CD14-positive monocyte (primary cell): ENCODE results near the gene GPA33. TPM values are rescaled to one million over a fixed set of nuclear protein-coding genes. Genes with fewer than 3 reads are reported as not detected.
A peak's percentile ranks its signal among the peaks of the same experiment; 100 is the strongest.

Experiments
- DNase-seq, 3 donors: peaks; one replicate each; pipeline ENCODE4 v3.0.0-alpha.2; 2011 to 2022
- H2AFZ ChIP-seq: 2 replicates; pipeline ENCODE4 v1.6.0; 2012; ENCODE audit warnings: mild to moderate bottlenecking, low read depth, low read length, inconsistent platforms; ENCODE audit not compliant: insufficient read depth, poor library complexity, severe bottlenecking
- H3K27ac ChIP-seq, 2 donors: 1 replicate in 1 of 2; 2 replicates in 1 of 2; pipeline ENCODE4 v1.5.1; 2012 to 2013; ENCODE audit warnings: low read length in 2 of 2, control low read depth in 1 of 2, inconsistent platforms in 1 of 2, low read depth in 1 of 2, mild to moderate bottlenecking in 1 of 2
- H3K27me3 ChIP-seq, 2 donors: one replicate each; pipeline versions ENCODE4 v1.6.0 to v1.6.1; 2011 to 2013; ENCODE audit warnings: low read length in 2 of 2; ENCODE audit not compliant: control insufficient read depth in 2 of 2, insufficient read depth in 2 of 2
- H3K36me3 ChIP-seq, 2 donors: replicated peaks in 1 of 2; 1 replicate in 1 of 2; 2 replicates in 1 of 2; pipeline versions ENCODE4 v1.5.1 to v1.6.1; 2012 to 2013; ENCODE audit warnings: low read length in 2 of 2, control low read depth in 1 of 2, inconsistent platforms in 1 of 2, mild to moderate bottlenecking in 1 of 2; ENCODE audit not compliant: insufficient read depth in 2 of 2, control insufficient read depth in 1 of 2
- H3K4me1 ChIP-seq, 2 donors: 1 replicate in 1 of 2; 2 replicates in 1 of 2; pipeline versions ENCODE4 v1.5.1 to v1.6.1; 2012 to 2013; ENCODE audit warnings: low read length in 2 of 2, control low read depth in 1 of 2, inconsistent platforms in 1 of 2, mild to moderate bottlenecking in 1 of 2, moderate library complexity in 1 of 2; ENCODE audit not compliant: insufficient read depth in 2 of 2, control insufficient read depth in 1 of 2
- H3K4me2 ChIP-seq: replicated peaks from 2 replicates; pipeline ENCODE3; 2012; ENCODE audit warnings: low read length, moderate library complexity, mild to moderate bottlenecking; ENCODE audit not compliant: poor library complexity, severe bottlenecking; ENCODE audit errors: extremely low read depth
- H3K4me3 ChIP-seq, 3 experiments: fragments of 200-600 bp in 1 of 3; sonication (generic) in 1 of 3; replicated peaks in 1 of 3; 1 replicate in 2 of 3; 2 replicates in 1 of 3; pipeline ENCODE4 v1.5.1; 2011 to 2013; ENCODE audit warnings: low read length in 3 of 3, mild to moderate bottlenecking in 3 of 3, control low read depth in 2 of 3, low read depth in 2 of 3, inconsistent platforms in 1 of 3, moderate library complexity in 1 of 3
- H3K79me2 ChIP-seq: 2 replicates; pipeline ENCODE4 v1.6.0; 2012; ENCODE audit warnings: mild to moderate bottlenecking, control low read depth, inconsistent platforms, low read length, moderate library complexity; ENCODE audit not compliant: insufficient read depth
- H3K9ac ChIP-seq: 2 replicates; pipeline ENCODE4 v1.6.0; 2017; ENCODE audit warnings: low read length, mild to moderate bottlenecking; ENCODE audit not compliant: insufficient read depth, poor library complexity, severe bottlenecking
- H3K9me3 ChIP-seq, 2 donors: replicated peaks in 1 of 2; 1 replicate in 1 of 2; 2 replicates in 1 of 2; pipeline versions ENCODE4 v1.5.1 to v1.6.1; 2012 to 2013; ENCODE audit warnings: low read length in 2 of 2, control low read depth in 1 of 2; ENCODE audit not compliant: control insufficient read depth in 1 of 2, insufficient read depth in 1 of 2
- H4K20me1 ChIP-seq: 2 replicates; pipeline ENCODE4 v1.6.0; 2012; ENCODE audit warnings: mild to moderate bottlenecking, low read length, control low read depth, moderate library complexity; ENCODE audit not compliant: insufficient read depth
- H3K27ac Mint-ChIP-seq, 7 donors: one replicate each; pipeline ENCODE4 v1.8.0; 2020; ENCODE audit warnings: mild to moderate bottlenecking in 7 of 7, mixed read lengths in 7 of 7, moderate library complexity in 6 of 7, inconsistent platforms in 2 of 7
- H3K27me3 Mint-ChIP-seq, 3 donors: one replicate each; pipeline ENCODE4 v1.8.0; 2021 to 2022; ENCODE audit warnings: low read depth in 3 of 3, mild to moderate bottlenecking in 3 of 3, mixed read lengths in 3 of 3, moderate library complexity in 3 of 3, inconsistent platforms in 1 of 3
- H3K36me3 Mint-ChIP-seq, 2 donors: one replicate each; pipeline ENCODE4 v1.8.0; 2020; ENCODE audit warnings: mixed read lengths in 2 of 2, inconsistent platforms in 1 of 2, mild to moderate bottlenecking in 1 of 2
- H3K4me1 Mint-ChIP-seq: one replicate; pipeline ENCODE4 v1.8.0; 2020; ENCODE audit warnings: mild to moderate bottlenecking, mixed read lengths
- H3K4me3 Mint-ChIP-seq, 2 donors: one replicate each; pipeline ENCODE4 v1.8.0; 2020; ENCODE audit warnings: mild to moderate bottlenecking in 2 of 2, mixed read lengths in 2 of 2, moderate library complexity in 1 of 2
- H3K9me3 Mint-ChIP-seq, 7 donors: one replicate each; pipeline ENCODE4 v1.8.0; 2020 to 2022; ENCODE audit warnings: mixed read lengths in 7 of 7, mild to moderate bottlenecking in 6 of 7, moderate library complexity in 6 of 7, inconsistent platforms in 2 of 7
- CTCF ChIP-seq: fragments of 200-600 bp; IDR thresholded peaks from one replicate; pipeline ENCODE4 v1.8.0; 2022; ENCODE audit warnings: antibody characterized with exemption, mild to moderate bottlenecking
- WGBS: methylation state at CpG from one replicate; pipeline ENCODE4 v1.1.5; 2013; ENCODE audit warnings: missing lambda C conversion rate; ENCODE audit not compliant: insufficient coverage; 5-methylcytosine and 5-hydroxymethylcytosine counted together
- intact Hi-C, 2 donors: fragments of 100-400 bp; cut with micrococcal nuclease; formaldehyde crosslinking; loops; one replicate each; pipeline versions ENCODE4 v1.15.0 to v1.15.1; 2023
- polyA plus RNA-seq, 3 donors: library from polyadenylated mRNA; depleted of rRNA in 1 of 3; unstranded in 2 of 3; stranded (reverse) in 1 of 3; fragments of 300-500 nt in 2 of 3; fragments of >200 nt in 1 of 3; fragmentation: Illumina TruSeq in 2 of 3; gene quantifications; 1 replicate in 2 of 3; 2 replicates in 1 of 3; pipeline ENCODE4 v1.2.3, GENCODE V29; 2012 to 2021

Gene GPA33
- polyA plus RNA-seq, 3 donors, result 0.84 to 1.8 (median 1.8) TPM

GRCh38 chr1:167051907-167052306 is 38.3 kb downstream of the GPA33 start:
- H3K27ac ChIP-seq, result no peak overlapping the region
- no peak overlapping the region for H3K4me3 Mint-ChIP-seq
- H2AFZ ChIP-seq, result no peak overlapping the region
- no peaks in the 10 kb centered on the region for H3K79me2 ChIP-seq
- H3K36me3 ChIP-seq, result no peaks in the 10 kb centered on the region
- no peak overlapping the region for H3K9ac ChIP-seq
- H3K4me3 ChIP-seq, result no peak overlapping the region
- intact Hi-C loops, result loop anchor here in 1 of 2 donors (10.0 kb wide), 2 partner anchors 167 to 1127 kb away; no protein-coding TSS in a partner anchor
- no peaks in the 10 kb centered on the region for H4K20me1 ChIP-seq
- no peak for DNase-seq
- H3K36me3 Mint-ChIP-seq, result no peaks in the 10 kb centered on the region
- WGBS, result 100% methylated on average over 2 of the region's 5 CpGs
- H3K27me3 Mint-ChIP-seq, result peaks cover 0 to 2% (median 0%) of the 10 kb centered on the region in 3 donors
- no peaks in the 10 kb centered on the region for H3K9me3 Mint-ChIP-seq
- no peak overlapping the region for H3K4me2 ChIP-seq
- H3K4me1 Mint-ChIP-seq, result peaks cover 2% of the 10 kb centered on the region
- TF ChIP-seq CTCF, result no peak
- H3K27me3 ChIP-seq, result no peaks in the 10 kb centered on the region
- no peaks in the 10 kb centered on the region for H3K9me3 ChIP-seq
- H3K27ac Mint-ChIP-seq, result no peak overlapping the region
- no peaks in the 10 kb centered on the region for H3K4me1 ChIP-seq

GRCh38 chr1:167043752-167044488 is 46.3 kb downstream of the GPA33 start:
- TF ChIP-seq CTCF, result no peak
- H3K9me3 ChIP-seq, result no peaks in the 10 kb centered on the region
- no peaks in the 10 kb centered on the region for H4K20me1 ChIP-seq
- H3K27me3 ChIP-seq, result peaks cover 0 to 2% of the 10 kb centered on the region in 2 donors
- intact Hi-C loops, result no loop called here
- H3K4me1 ChIP-seq, result peaks cover 12 to 14% of the 10 kb centered on the region in 2 donors
- Mint-ChIP-seq H3K4me3 (peak overlapping the region; percentile 77 to 91), H3K36me3 (no peaks in the 10 kb centered on the region), H3K27me3 (peaks cover 0 to 2% (median 1%) of the 10 kb centered on the region in 3 donors), H3K4me1 (peaks cover 16% of the 10 kb centered on the region), H3K9me3 (no peaks in the 10 kb centered on the region), H3K27ac (peak overlapping the region in 2 of 7 donors; percentile 68 to 69)
- 8% methylated on average over 19 of the region's 21 CpGs for WGBS
- peak; percentile 31 to 59 (median 38) for DNase-seq
- no peaks in the 10 kb centered on the region for H3K36me3 ChIP-seq
- peak overlapping the region; percentile 22 to 79 (median 36) for H3K4me3 ChIP-seq
- H3K79me2 ChIP-seq, result no peaks in the 10 kb centered on the region
- peak overlapping the region; percentile 90 for H3K4me2 ChIP-seq
- H3K27ac ChIP-seq, result no peak overlapping the region
- peak overlapping the region; percentile 74 for H2AFZ ChIP-seq
- H3K9ac ChIP-seq, result peak overlapping the region; percentile 49
